H1 (cell line): ENCODE results near the gene RBP5. TPM values are rescaled to one million over a fixed set of nuclear protein-coding genes. Genes with fewer than 3 reads are reported as not detected.

Source experiments
- CTCF ChIA-PET: fragments of 300-600 bp; sonication (Branson Sonifier 250); formaldehyde crosslinking; loops from one replicate; lab custom pipeline; 2021; ENCODE audit not compliant: partially characterized antibody; lab: Charles Lee
- POLR2A ChIA-PET: fragments of 300-600 bp; sonication (Branson Sonifier 250); formaldehyde crosslinking; loops from one replicate; lab custom pipeline; 2021; ENCODE audit warnings: inconsistent platforms; ENCODE audit not compliant: partially characterized antibody; lab: Charles Lee
- DNase-seq, 2 experiments: peaks; one replicate each; pipeline versions ENCODE4 v3.0.0 to v3.0.0-alpha.2; 2010 to 2022; ENCODE audit warnings: low spot score in 2 of 2, low read depth in 1 of 2, mixed read lengths in 1 of 2
- FAIRE-seq: peaks from 2 replicates; lab custom pipeline; 2011; peaks lifted over from hg19 to GRCh38; lab: Jason Lieb, UNC
- H2AFZ ChIP-seq: 2 replicates; pipeline ENCODE4 v1.8.1; 2012; ENCODE audit warnings: low read length, inconsistent platforms
- H2AK5ac ChIP-seq: 2 replicates; pipeline ENCODE4 v1.6.1; 2013; ENCODE audit warnings: low read depth, low read length
- H2BK120ac ChIP-seq: replicated peaks from 2 replicates; pipeline ENCODE3; 2013; ENCODE audit warnings: low read depth, low read length, inconsistent platforms
- H2BK12ac ChIP-seq: 2 replicates; pipeline ENCODE4 v1.6.1; 2013; ENCODE audit warnings: low read depth, low read length
- H2BK15ac ChIP-seq: 2 replicates; pipeline ENCODE4 v1.6.1; 2013; ENCODE audit warnings: low read length
- H2BK20ac ChIP-seq: 2 replicates; pipeline ENCODE4 v1.6.1; 2013; ENCODE audit warnings: low read length
- H2BK5ac ChIP-seq: 2 replicates; pipeline ENCODE4 v1.6.1; 2013; ENCODE audit warnings: low read depth, low read length
- H3K14ac ChIP-seq: 2 replicates; pipeline ENCODE4 v1.6.1; 2013; ENCODE audit warnings: inconsistent platforms; ENCODE audit not compliant: insufficient read length
- H3K18ac ChIP-seq: 2 replicates; pipeline ENCODE4 v1.6.1; 2013; ENCODE audit warnings: low read length; ENCODE audit errors: extremely low read depth
- H3K23ac ChIP-seq: 2 replicates; pipeline ENCODE4 v1.6.1; 2013; ENCODE audit warnings: inconsistent platforms; ENCODE audit not compliant: insufficient read length
- H3K23me2 ChIP-seq: 2 replicates; pipeline ENCODE4 v1.6.1; 2013; ENCODE audit warnings: low read depth, low read length
- H3K27ac ChIP-seq: 2 replicates; pipeline ENCODE4 v1.6.1; 2011; ENCODE audit warnings: low read depth, low read length, inconsistent platforms
- H3K27me3 ChIP-seq, 4 experiments: replicated peaks in 1 of 4; 1 replicate in 1 of 4; 2 replicates in 3 of 4; pipeline versions ENCODE4 v1.6.1 to v1.8.1; 2011 to 2013; ENCODE audit warnings: low read length in 3 of 4, mild to moderate bottlenecking in 3 of 4, inconsistent platforms in 2 of 4, mixed read lengths in 2 of 4, moderate library complexity in 1 of 4; ENCODE audit not compliant: control insufficient read depth in 3 of 4, insufficient read depth in 3 of 4; ENCODE audit errors: extremely low read depth in 1 of 4
- H3K36me3 ChIP-seq, 4 experiments: 2 replicates each; pipeline versions ENCODE4 v1.6.1 to v1.8.1; 2011 to 2013; ENCODE audit warnings: mild to moderate bottlenecking in 4 of 4, low read length in 3 of 4, moderate library complexity in 2 of 4, control low read depth in 1 of 4, inconsistent platforms in 1 of 4; ENCODE audit not compliant: insufficient read depth in 4 of 4, control insufficient read depth in 2 of 4
- H3K4ac ChIP-seq: replicated peaks from 2 replicates; pipeline ENCODE3; 2013; ENCODE audit warnings: low read length, low read depth, mixed read lengths, inconsistent platforms; ENCODE audit not compliant: insufficient read length
- H3K4me1 ChIP-seq, 4 experiments: replicated peaks in 1 of 4; 1 replicate in 1 of 4; 2 replicates in 3 of 4; pipeline versions ENCODE4 v1.6.1 to v1.8.1; 2011 to 2013; ENCODE audit warnings: low read length in 3 of 4, inconsistent platforms in 2 of 4, mixed read lengths in 1 of 4; ENCODE audit not compliant: insufficient read depth in 4 of 4, control insufficient read depth in 3 of 4
- H3K4me2 ChIP-seq, 2 experiments: 2 replicates each; pipeline versions ENCODE4 v1.6.1 to v1.8.1; 2011 to 2013; ENCODE audit warnings: low read depth in 2 of 2, low read length in 2 of 2, control low read depth in 1 of 2, inconsistent platforms in 1 of 2, mild to moderate bottlenecking in 1 of 2; ENCODE audit not compliant: insufficient read depth in 1 of 2
- H3K4me3 ChIP-seq, 4 experiments: fragments of 200-600, 300-600 bp in 1 of 4; sonication (generic), shearing (Covaris generic), sonication (Bioruptor Twin) in 1 of 4; 2 replicates each; pipeline versions ENCODE4 v1.5.1 to v1.8.1; 2011 to 2016; ENCODE audit warnings: low read length in 4 of 4, low read depth in 3 of 4, control low read depth in 2 of 4, inconsistent platforms in 2 of 4, mild to moderate bottlenecking in 2 of 4, mixed read lengths in 1 of 4, moderate library complexity in 1 of 4; ENCODE audit not compliant: insufficient read depth in 2 of 4; ENCODE audit errors: extremely low read depth in 1 of 4
- H3K56ac ChIP-seq: replicated peaks from 2 replicates; pipeline ENCODE3; 2013; ENCODE audit warnings: low read depth, mild to moderate bottlenecking, mixed read lengths, low read length, inconsistent platforms; ENCODE audit not compliant: insufficient read length
- H3K79me1 ChIP-seq: 2 replicates; pipeline ENCODE4 v1.6.1; 2013; ENCODE audit warnings: low read depth, low read length, control low read depth
- H3K79me2 ChIP-seq, 2 experiments: 2 replicates each; pipeline versions ENCODE4 v1.6.1 to v1.8.1; 2012 to 2013; ENCODE audit warnings: low read length in 2 of 2, mild to moderate bottlenecking in 2 of 2, inconsistent platforms in 1 of 2; ENCODE audit not compliant: insufficient read depth in 2 of 2, control insufficient read depth in 1 of 2
- H3K9ac ChIP-seq, 4 experiments: replicated peaks in 1 of 4; 1 replicate in 1 of 4; 2 replicates in 3 of 4; pipeline versions ENCODE4 v1.6.1 to v1.8.1; 2011 to 2013; ENCODE audit warnings: low read depth in 3 of 4, low read length in 3 of 4, control low read depth in 2 of 4, mild to moderate bottlenecking in 2 of 4, moderate library complexity in 2 of 4, inconsistent platforms in 1 of 4; ENCODE audit errors: extremely low read depth in 1 of 4
- H3K9me3 ChIP-seq, 2 experiments: 2 replicates each; pipeline versions ENCODE4 v1.6.1 to v1.8.1; 2012 to 2013; ENCODE audit warnings: mild to moderate bottlenecking in 2 of 2, moderate library complexity in 2 of 2, control low read depth in 1 of 2, inconsistent platforms in 1 of 2, low read depth in 1 of 2, low read length in 1 of 2, mixed read lengths in 1 of 2; ENCODE audit not compliant: insufficient read depth in 2 of 2
- H4K20me1 ChIP-seq, 2 experiments: replicated peaks in 1 of 2; 2 replicates each; pipeline versions ENCODE3 to v1.8.1; 2011 to 2013; ENCODE audit warnings: inconsistent platforms in 2 of 2, low read length in 2 of 2, mild to moderate bottlenecking in 1 of 2; ENCODE audit not compliant: insufficient read depth in 2 of 2, control insufficient read depth in 1 of 2
- H4K5ac ChIP-seq: 2 replicates; pipeline ENCODE4 v1.6.1; 2013; ENCODE audit warnings: low read length, low read depth, mixed read lengths, inconsistent platforms; ENCODE audit not compliant: insufficient read length
- H4K8ac ChIP-seq: 2 replicates; pipeline ENCODE4 v1.8.0; 2013; ENCODE audit warnings: mild to moderate bottlenecking, moderate library complexity, low read length, inconsistent platforms; ENCODE audit not compliant: insufficient read depth; ENCODE audit errors: extremely low read depth
- H4K91ac ChIP-seq: replicated peaks from 2 replicates; pipeline ENCODE3; 2013; ENCODE audit warnings: low read length, mixed read lengths, inconsistent platforms; ENCODE audit not compliant: insufficient read length
- EZH2 ChIP-seq: fragments of 200-600 bp; sonication (generic); IDR thresholded peaks from 2 replicates; pipeline ENCODE4 v1.7.1; 2012; ENCODE audit warnings: low read depth, mild to moderate bottlenecking, moderate library complexity, low read length, inconsistent platforms; ENCODE audit not compliant: severe bottlenecking
- JUN ChIP-seq: IDR thresholded peaks from 2 replicates; pipeline ENCODE4 v1.6.1; 2011; ENCODE audit warnings: low read depth, mild to moderate bottlenecking, improper control_type of control experiment, low read length
- JUND ChIP-seq: IDR thresholded peaks from 2 replicates; pipeline ENCODE4 v1.6.1; 2011; ENCODE audit warnings: mild to moderate bottlenecking, improper control_type of control experiment, low read length
- KDM1A ChIP-seq: fragments of 200-600, 300-600 bp; sonication (generic); IDR thresholded peaks from 2 replicates; pipeline ENCODE4 v1.7.1; 2016; ENCODE audit warnings: mild to moderate bottlenecking, low read length, borderline replicate concordance
- PHF8 ChIP-seq: fragments of 200-600 bp; sonication (generic); conservative IDR thresholded peaks from 2 replicates; pipeline ENCODE4 v1.7.1; 2012; ENCODE audit warnings: low read depth, mild to moderate bottlenecking, inconsistent platforms, low read length, moderate library complexity
- RAD21 ChIP-seq, 2 experiments: IDR thresholded peaks in 1 of 2; conservative IDR thresholded peaks in 1 of 2; 2 replicates each; pipeline ENCODE4 v1.6.1; 2011; ENCODE audit warnings: low read depth in 2 of 2, low read length in 2 of 2, improper control_type of control experiment in 1 of 2, inconsistent platforms in 1 of 2, mild to moderate bottlenecking in 1 of 2, moderate library complexity in 1 of 2
- RXRA ChIP-seq: IDR thresholded peaks from 2 replicates; pipeline ENCODE4 v1.6.1; 2011; ENCODE audit warnings: low read depth, mild to moderate bottlenecking, low read length, moderate library complexity; ENCODE audit not compliant: insufficient read depth
- SRF ChIP-seq: IDR thresholded peaks from 2 replicates; pipeline ENCODE4 v1.6.1; 2011; ENCODE audit warnings: mild to moderate bottlenecking, low read depth, low read length, moderate library complexity
- TAF1 ChIP-seq: IDR thresholded peaks from 2 replicates; pipeline ENCODE4 v1.6.1; 2011; ENCODE audit warnings: mild to moderate bottlenecking, low read depth, low read length
- TEAD4 ChIP-seq: IDR thresholded peaks from 2 replicates; pipeline ENCODE4 v1.6.1; 2012; ENCODE audit warnings: low read depth, low read length, inconsistent platforms, mixed read lengths
- USF2 ChIP-seq: IDR thresholded peaks from 2 replicates; pipeline ENCODE4 v1.6.1; 2011; ENCODE audit warnings: low read length, improper control_type of control experiment
- WGBS, 2 experiments: shearing (Covaris generic) in 1 of 2; methylation state at CpG; one replicate each; pipeline versions ENCODE4 v1.1.6 to v1.1.7; 2013 to 2015; ENCODE audit warnings: low lambda C conversion rate in 2 of 2, mixed read lengths in 2 of 2, inconsistent platforms in 1 of 2, low coverage in 1 of 2, missing lambda C conversion rate in 1 of 2; ENCODE audit not compliant: insufficient replicate concordance in 2 of 2, insufficient coverage in 1 of 2, insufficient read length in 1 of 2; ENCODE audit errors: extremely low coverage in 1 of 2, missing lambda C conversion rate in 1 of 2; 5-methylcytosine and 5-hydroxymethylcytosine counted together
- polyA plus RNA-seq, 7 experiments: library from polyadenylated mRNA; depleted of rRNA in 3 of 7; stranded (reverse) in 5 of 7; unstranded in 2 of 7; fragments of >200 nt in 5 of 7; fragments of 200-250 nt in 2 of 7; gene quantifications; 1 replicate in 5 of 7; 2 replicates in 1 of 7; 4 replicates in 1 of 7; pipeline versions ENCODE4 v1.2.1 to v1.2.3, GENCODE V29; 2011 to 2013; ENCODE audit warnings: missing spikeins in 2 of 7, mixed read lengths in 2 of 7
- total RNA-seq: library from RNA; stranded (reverse); fragmentation: NEBNext Ultra II Directional; extraction: Animal tissue kit (Norgen Biotek cat#: 25700); gene quantifications from 2 replicates; pipeline ENCODE4 v1.2.1, GENCODE V29; 2021

RBP5 gene
- total and polyA plus RNA-seq, 2 of the 8 experiments (the other 6 are each of a cell fraction or from before 2014, with no cell fraction given) = 1.2 to 1.9 TPM

- WGBS, 2 experiments = 92% methylated on average over 9 of the region's 9 CpGs; no CpG with 5 or more reads in 1 of the 2 experiments
- Histone ChIP-seq H4K91ac (no peak overlapping the region), H4K5ac (no peak overlapping the region), H2AFZ (no peak overlapping the region), H3K36me3 (peaks cover 0 to 11% (median 2%) of the 10 kb centered on the region in 4 experiments; a peak in 3 of 8 replicates), H3K23me2 (no peaks in the 10 kb centered on the region), H3K4ac (no peak overlapping the region), H3K14ac (no peak overlapping the region), H3K56ac (no peak overlapping the region), H3K9ac (no peak overlapping the region), H4K8ac (no peak overlapping the region; the same call in 1 of the 2 replicates), H3K4me1 (peaks cover 0 to 2% (median 0%) of the 10 kb centered on the region in 4 experiments; a peak in 1 of 7 replicates), H3K4me2 (no peak overlapping the region), H3K79me2 (no peaks in the 10 kb centered on the region), H2BK15ac (no peak overlapping the region), H3K79me1 (peaks cover 2% of the 10 kb centered on the region; the same call in 1 of the 2 replicates), H2BK5ac (no peak overlapping the region), H2BK20ac (no peak overlapping the region), H3K23ac (no peak overlapping the region), H2AK5ac (no peak overlapping the region), H2BK120ac (no peak overlapping the region), H3K9me3 (no peaks in the 10 kb centered on the region), H3K4me3 (no peak overlapping the region), H3K18ac (no peak overlapping the region), H3K27me3 (no peaks in the 10 kb centered on the region), H2BK12ac (no peak overlapping the region), H4K20me1 (peaks cover 0 to 6% of the 10 kb centered on the region in 2 experiments), H3K27ac (no peak overlapping the region)
- ChIA-PET CTCF (interaction anchor here (0.7 to 2.0 kb wide), 6 partner anchors 9 to 137 kb away, joined by 3 to 12 read pairs (median 4); partner anchors contain the start of gene C1RL), POLR2A (interaction anchor here (1.0 to 2.3 kb wide), 4 partner anchors 8 to 13 kb away, joined by 3 to 11 read pairs (median 4); partner anchors contain the start of gene C1RL)
- FAIRE-seq = no peak
- no peak for DNase-seq
- TF ChIP-seq USF2 = no peak
- TF ChIP-seq SRF = no peak
- TF ChIP-seq JUN = no peak
- TF ChIP-seq TEAD4 = no peak
- no peak for TF ChIP-seq TAF1
- TF ChIP-seq RAD21 (IDR thresholded peaks at IDR 0.05 in 1 of 2, conservative IDR thresholded peaks at IDR 0.05 in 1 of 2; ENCODE audit: low read depth in 2 of 2, low read length in 2 of 2) = no peak
- TF ChIP-seq RXRA = no peak
- no peak for TF ChIP-seq JUND
- no peak for TF ChIP-seq PHF8
- TF ChIP-seq EZH2 = no peak
- TF ChIP-seq KDM1A = no peak
Measured at GRCh38 chr12:7099290-7099996, 29.2 kb downstream of the RBP5 start.
